BE2C (cell line): ENCODE data around the gene ZAR1.

Experiments used
- DNase-seq: peaks from one replicate; pipeline ENCODE4 v3.0.0-alpha.2; 2020
- H3K27me3 ChIP-seq: fragments of 250-450 bp; sonication (Bioruptor Pico); 2 replicates; pipeline ENCODE4 v1.5.1; 2020; ENCODE audit warnings: mild to moderate bottlenecking
- H3K36me3 ChIP-seq: fragments of 250-450 bp; sonication (Bioruptor Pico); 2 replicates; pipeline ENCODE4 v1.5.1; 2020; ENCODE audit warnings: mild to moderate bottlenecking
- H3K4me1 ChIP-seq: fragments of 250-450 bp; sonication (Bioruptor Pico); 2 replicates; pipeline ENCODE4 v1.5.1; 2020
- H3K4me3 ChIP-seq: 2 replicates; pipeline ENCODE4 v1.5.1; 2011; ENCODE audit warnings: low read depth, low read length
- H3K9me3 ChIP-seq: fragments of 250-450 bp; sonication (Bioruptor Pico); 2 replicates; pipeline ENCODE4 v1.5.1; 2020
- CTCF ChIP-seq: IDR thresholded peaks from 2 replicates; pipeline ENCODE4 v1.5.1; 2012; ENCODE audit warnings: mild to moderate bottlenecking, low read depth, low read length

Gene ZAR1

DNA sequence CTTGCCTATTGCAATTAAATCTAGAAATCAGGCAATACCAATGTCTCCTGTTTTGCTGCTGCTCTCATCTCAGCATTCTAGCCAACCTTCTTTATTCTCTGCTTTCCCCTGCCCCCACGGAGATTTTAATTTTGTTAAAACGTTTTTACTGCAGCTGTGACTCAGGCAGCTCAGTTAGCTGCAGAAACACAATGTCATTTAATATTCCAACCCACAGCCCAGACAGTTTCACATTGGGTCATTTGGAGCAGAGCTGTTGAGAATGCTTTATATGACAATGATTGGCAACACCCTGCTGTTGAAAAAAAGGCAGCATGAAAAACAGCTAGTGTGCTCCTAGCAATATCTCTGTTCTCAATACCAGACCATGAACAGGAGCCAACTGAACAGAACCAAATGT, 19.5 kb upstream of the ZAR1 start:
- TF ChIP-seq CTCF, result no peak
- Histone ChIP-seq H3K9me3 (no peaks in the 10 kb centered on the region), H3K36me3 (no peaks in the 10 kb centered on the region), H3K4me3 (peak overlapping the region; percentile 4; the same call in 1 of the 2 replicates), H3K27me3 (no peaks in the 10 kb centered on the region), H3K4me1 (peaks cover 42% of the 10 kb centered on the region)
- DNase-seq, result peak; percentile 28

DNA sequence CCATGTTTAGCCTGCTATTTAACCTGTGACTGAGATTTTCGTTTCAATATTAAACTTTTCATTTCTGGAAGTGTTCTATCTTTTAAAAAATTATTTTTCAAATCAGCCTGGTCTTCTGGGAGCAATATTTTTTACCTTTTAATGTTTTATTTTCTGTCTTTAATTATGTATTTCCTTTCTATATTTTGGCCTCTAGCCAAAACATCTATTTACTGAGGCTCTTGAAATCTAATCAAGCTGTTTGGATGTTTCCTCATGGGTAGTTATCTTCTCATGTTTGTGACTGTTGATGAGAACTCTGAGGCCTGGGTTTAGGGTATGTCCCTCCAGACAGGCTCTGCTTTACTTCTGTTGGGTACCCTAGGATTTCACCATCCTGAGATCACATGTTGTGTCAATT, 17.3 kb upstream of the ZAR1 start:
- H3K4me3 ChIP-seq, result no peak overlapping the region
- DNase-seq, result no peak
- no peak for TF ChIP-seq CTCF
- H3K36me3 ChIP-seq, result no peaks in the 10 kb centered on the region
- H3K9me3 ChIP-seq, result no peaks in the 10 kb centered on the region
- no peaks in the 10 kb centered on the region for H3K27me3 ChIP-seq
- peaks cover 53% of the 10 kb centered on the region for H3K4me1 ChIP-seq

DNA sequence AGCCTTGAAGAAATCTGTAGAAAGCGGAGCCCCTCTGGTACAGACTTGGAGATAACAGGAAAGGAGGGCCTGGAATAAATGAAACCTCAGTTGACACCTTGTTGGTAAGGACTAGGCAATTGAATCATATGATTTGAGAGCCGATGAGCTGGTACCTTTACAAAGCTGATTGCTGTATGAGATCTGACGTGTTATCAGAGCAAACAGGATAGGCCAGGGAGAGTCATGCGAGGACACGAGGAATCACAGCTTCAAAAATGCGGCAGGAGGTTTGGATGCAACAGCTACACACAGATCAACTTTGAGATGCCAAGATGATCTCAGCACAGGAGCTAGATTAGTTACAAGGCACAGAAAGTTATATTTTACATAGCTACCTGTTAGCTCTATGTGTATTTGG, 14.3 kb upstream of the ZAR1 start:
- H3K4me1 ChIP-seq, result peaks cover 65% of the 10 kb centered on the region

DNA sequence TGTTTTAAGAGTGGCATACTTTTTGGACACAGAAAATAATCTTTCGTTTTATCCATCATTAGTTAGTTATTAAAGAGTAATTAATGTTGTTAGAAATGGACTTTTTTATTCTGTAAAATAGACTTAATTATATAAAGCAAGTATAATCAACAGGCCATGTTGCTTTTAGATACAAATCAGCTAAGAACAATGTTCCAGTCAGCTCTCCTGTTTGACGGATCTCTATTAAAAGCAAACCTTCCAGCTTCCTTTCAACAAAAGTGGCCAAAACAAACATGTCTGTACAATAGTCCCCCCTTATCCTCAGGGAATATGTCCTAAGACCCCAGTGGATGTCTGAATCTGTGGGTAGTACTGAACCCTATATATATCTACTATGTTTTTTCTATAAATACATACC, 11.8 kb upstream of the ZAR1 start:
- Histone ChIP-seq H3K4me1 (peaks cover 66% of the 10 kb centered on the region), H3K9me3 (no peaks in the 10 kb centered on the region), H3K4me3 (no peak overlapping the region), H3K36me3 (no peaks in the 10 kb centered on the region; the same call in 1 of the 2 replicates), H3K27me3 (no peaks in the 10 kb centered on the region)
- no peak for TF ChIP-seq CTCF
- no peak for DNase-seq

More for the DNA sequence above, 14.3 kb upstream of the ZAR1 start:
- Histone ChIP-seq H3K4me3 (no peak overlapping the region), H3K36me3 (no peaks in the 10 kb centered on the region), H3K9me3 (no peaks in the 10 kb centered on the region), H3K27me3 (no peaks in the 10 kb centered on the region)
- no peak for TF ChIP-seq CTCF
- DNase-seq, result peak; percentile 22

- Histone ChIP-seq H3K36me3 (peaks cover 26% of the 10 kb centered on the region), H3K4me1 (peaks cover 49% of the 10 kb centered on the region), H3K4me3 (peak overlapping the region; percentile 7; the same call in 1 of the 2 replicates), H3K27me3 (no peaks in the 10 kb centered on the region), H3K9me3 (no peaks in the 10 kb centered on the region)
- no peak for TF ChIP-seq CTCF
- DNase-seq, result peak; percentile 51
Measured at GRCh38 chr4:48481581-48481980, 8.5 kb upstream of the ZAR1 start.

DNA sequence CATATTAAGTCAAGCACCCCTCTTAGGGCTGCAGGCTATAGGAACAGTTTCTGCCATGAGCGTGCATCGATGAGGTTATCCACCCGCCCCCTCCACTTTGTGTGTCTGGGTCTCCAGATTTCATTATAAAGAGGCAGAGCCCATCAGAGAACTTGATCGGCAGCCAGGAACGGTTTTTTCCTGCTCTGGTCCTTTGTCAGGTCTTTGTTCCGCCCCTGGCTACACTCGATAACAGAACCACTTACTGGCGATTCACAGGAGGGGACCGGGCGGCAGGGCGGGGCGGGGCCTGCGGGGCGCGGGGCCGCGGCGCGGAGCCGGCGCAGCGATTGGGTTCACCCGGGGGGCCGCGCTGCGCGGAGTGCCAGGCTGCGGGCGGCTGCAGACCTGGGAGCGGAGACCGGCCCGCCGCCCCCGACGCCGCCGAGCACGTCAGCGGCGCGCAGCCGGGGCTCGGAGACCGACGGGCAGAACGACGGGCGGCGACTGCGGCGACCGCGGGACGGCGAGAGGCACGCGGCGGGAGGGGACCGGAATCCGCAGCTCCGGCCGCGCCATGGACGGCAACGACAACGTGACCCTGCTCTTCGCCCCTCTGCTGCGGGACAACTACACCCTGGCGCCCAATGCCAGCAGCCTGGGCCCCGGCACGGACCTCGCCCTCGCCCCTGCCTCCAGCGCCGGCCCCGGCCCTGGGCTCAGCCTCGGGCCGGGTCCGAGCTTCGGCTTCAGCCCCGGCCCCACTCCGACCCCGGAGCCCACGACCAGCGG, 6.9 kb upstream of the ZAR1 start, which contains the start of gene SLC10A4:
SLC10A4 (plus strand) TSS at position 338 of the 771 bp plus-strand sequence; CDS start at position 557, 219 bp downstream.
- Histone ChIP-seq H3K9me3 (no peaks in the 10 kb centered on the region), H3K27me3 (no peaks in the 10 kb centered on the region), H3K36me3 (peaks cover 40% of the 10 kb centered on the region), H3K4me3 (peak within 1 kb of the TSS; percentile 95), H3K4me1 (peaks cover 34% of the 10 kb centered on the region)
- peak; percentile 97 for DNase-seq
- TF ChIP-seq CTCF, result no peak
